NB4 (cell line): ENCODE results near the gene UMAD1.

ENCODE experiments used
- CTCF ChIP-seq: IDR thresholded peaks from one replicate; pipeline ENCODE4 v1.5.1; 2012; ENCODE audit warnings: low read depth, low read length
- MAX ChIP-seq: IDR thresholded peaks from 2 replicates; pipeline ENCODE4 v1.6.1; 2011; ENCODE audit warnings: low read depth, low read length

GRCh38 chr7:7620236-7620635 lies 20.3 kb upstream of the UMAD1 start:
- TF ChIP-seq CTCF (no peak), MAX (no peak)
